Fibroblast of gingiva (primary cell): ENCODE measurements around the gene CCDC47.
"Not testable (repeated sequence)": the region's sequence is repeated elsewhere in the genome, so short reads cannot be mapped to it uniquely, and the experiment has no call there.

Experiments
- DNase-seq: peaks from one replicate; pipeline ENCODE4 v3.0.0-alpha.2; 2011; ENCODE audit warnings: low read depth

The CCDC47 gene, protein sequence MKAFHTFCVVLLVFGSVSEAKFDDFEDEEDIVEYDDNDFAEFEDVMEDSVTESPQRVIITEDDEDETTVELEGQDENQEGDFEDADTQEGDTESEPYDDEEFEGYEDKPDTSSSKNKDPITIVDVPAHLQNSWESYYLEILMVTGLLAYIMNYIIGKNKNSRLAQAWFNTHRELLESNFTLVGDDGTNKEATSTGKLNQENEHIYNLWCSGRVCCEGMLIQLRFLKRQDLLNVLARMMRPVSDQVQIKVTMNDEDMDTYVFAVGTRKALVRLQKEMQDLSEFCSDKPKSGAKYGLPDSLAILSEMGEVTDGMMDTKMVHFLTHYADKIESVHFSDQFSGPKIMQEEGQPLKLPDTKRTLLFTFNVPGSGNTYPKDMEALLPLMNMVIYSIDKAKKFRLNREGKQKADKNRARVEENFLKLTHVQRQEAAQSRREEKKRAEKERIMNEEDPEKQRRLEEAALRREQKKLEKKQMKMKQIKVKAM

DNA sequence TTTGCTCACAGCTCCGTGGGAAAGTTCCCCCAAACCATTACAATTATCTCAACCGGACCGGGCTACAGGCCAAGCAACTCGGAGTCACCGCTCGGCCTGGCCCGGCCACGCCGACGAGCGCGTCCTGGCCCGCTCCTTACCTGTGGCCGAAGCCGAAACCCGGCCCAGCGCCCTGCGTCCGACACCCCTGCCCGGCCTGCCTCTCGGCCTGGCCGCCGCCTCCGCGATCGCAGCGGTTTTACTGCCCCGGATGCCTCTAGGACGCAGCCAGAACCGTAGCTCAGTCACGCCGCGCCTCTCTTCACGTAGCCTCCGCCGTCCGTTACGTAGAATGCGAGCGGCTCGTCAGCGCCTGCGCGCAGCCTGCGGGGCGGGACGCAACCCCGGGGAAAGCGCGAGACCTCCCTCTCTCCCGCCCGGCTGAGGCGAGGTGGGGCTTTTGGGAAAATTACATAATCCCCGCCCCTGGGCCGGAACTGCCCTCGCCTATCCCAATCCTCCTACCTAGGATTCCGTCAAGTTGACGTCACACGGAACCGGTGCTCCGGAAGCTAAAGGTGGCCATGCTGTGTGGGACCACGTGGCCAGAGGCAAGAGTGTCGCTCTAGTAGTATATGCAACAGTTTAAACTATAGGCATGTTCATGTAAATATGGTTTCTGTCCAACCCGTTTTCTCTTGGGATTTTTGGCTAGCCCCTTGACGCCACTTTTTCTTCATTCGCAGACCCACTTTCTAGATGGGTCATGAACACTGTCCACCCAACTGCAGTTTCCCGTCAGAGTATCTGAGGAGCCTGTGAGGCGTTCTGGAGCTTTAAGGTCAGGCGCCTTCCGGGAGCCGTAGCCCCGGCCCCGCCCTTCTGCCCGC is at the start of gene CCDC47:
CCDC47 (minus strand) TSS at position 326 of the 869 bp plus-strand sequence. CDS start 7,422 bp downstream, outside the sequence.
- DNase-seq: peak; percentile 98

- no peak for DNase-seq
Measured at GRCh38 chr17:63822537-63822936, 49.1 kb upstream of the CCDC47 start.

- no peak for DNase-seq
Measured at GRCh38 chr17:63821804-63822203, 48.4 kb upstream of the CCDC47 start.

- no peak for DNase-seq
Measured at GRCh38 chr17:63820963-63821561, 47.7 kb upstream of the CCDC47 start.

DNA sequence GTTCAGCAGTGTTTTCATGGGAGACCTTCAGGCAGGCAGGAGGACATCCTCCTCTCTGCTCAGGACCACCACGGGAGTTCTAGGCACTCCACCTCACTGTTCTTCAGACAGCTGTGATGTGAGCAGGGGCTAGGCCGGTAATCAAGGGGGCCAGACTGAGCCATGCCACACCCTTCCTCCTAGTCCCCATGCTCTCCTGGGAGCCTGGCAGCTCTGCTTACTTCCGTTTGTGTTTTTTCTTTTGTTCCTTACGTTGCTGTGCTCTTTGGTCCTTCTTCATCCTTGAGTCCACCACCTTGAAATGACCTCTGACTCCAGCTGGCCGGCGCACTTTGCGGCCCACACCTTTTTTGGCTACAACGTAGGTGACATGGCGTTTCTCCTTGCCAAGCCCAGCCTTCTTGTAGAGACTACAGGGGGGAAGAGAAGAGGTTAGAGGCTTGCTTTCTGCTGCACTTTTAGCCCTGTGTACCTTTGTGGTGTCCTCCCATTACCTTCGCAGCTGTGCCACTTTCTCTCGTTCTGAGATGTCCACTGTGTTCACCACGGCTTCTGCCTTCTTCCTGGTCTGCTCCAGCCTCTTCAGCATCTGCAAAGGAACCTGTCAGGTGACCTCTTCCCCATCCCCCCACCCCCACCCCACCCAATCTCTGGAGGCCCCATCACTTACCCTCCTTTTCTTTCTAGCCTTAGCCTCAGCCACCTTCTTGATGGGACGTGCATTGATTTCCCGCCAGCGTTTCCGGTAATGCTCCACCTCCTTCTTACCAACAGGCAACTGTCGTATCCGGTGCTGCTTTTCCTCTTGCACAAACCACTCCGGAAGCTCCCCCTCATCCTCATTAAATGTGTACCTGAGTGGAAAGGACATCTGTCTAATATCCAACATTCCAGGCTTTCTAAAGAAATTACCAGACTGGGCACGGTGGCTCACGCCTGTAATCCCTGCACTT is 46.5 kb upstream of the CCDC47 start:
- DNase-seq: no peak

DNA sequence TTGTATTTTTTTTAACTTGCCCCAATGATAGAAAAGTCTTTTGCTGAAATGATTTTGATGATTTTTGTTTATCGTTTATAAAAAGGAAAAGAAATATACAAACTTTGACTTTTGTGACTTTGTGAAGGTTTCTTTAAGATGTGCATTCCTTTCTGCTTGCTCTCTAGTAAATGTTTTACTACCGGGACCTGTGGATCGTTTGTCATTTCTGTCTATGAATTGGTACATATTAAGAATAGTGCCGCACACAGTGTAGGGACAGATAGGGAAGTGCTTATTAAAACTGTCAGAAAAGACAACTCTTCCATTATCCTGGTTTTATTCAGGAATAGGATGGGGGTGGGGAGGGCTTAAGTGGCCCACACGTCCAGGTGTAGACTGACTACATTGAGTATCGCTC is 45.7 kb upstream of the CCDC47 start:
- no peak for DNase-seq

DNA sequence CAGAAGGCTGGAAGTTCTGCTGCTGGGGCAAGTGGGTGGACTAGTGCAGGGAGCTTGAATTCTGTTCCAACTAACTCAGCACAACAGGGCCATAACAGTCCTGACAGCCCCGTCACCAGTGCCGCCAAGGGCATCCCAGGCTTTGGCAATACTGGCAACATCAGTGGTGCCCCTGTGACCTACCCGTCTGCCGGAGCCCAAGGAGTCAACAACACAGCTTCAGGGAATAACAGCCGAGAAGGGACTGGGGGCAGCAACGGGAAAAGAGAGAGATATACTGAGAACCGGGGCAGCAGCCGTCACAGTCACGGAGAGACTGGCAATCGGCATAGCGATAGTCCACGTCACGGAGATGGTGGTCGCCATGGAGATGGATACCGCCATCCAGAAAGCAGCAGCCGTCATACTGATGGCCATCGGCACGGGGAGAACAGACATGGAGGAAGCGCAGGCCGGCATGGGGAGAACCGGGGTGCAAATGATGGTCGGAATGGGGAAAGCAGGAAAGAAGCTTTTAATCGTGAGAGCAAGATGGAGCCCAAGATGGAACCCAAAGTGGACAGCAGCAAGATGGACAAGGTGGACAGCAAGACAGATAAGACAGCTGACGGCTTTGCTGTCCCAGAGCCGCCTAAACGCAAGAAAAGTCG is 44.5 kb upstream of the CCDC47 start:
- no peak for DNase-seq

- peak; percentile 36 for DNase-seq
Measured at GRCh38 chr17:63816669-63817068, 43.3 kb upstream of the CCDC47 start.

- no peak for DNase-seq
Measured at GRCh38 chr17:63816123-63816522, 42.7 kb upstream of the CCDC47 start.

GRCh38 chr17:63809970-63810369 is 36.6 kb upstream of the CCDC47 start:
- no peak for DNase-seq

DNA sequence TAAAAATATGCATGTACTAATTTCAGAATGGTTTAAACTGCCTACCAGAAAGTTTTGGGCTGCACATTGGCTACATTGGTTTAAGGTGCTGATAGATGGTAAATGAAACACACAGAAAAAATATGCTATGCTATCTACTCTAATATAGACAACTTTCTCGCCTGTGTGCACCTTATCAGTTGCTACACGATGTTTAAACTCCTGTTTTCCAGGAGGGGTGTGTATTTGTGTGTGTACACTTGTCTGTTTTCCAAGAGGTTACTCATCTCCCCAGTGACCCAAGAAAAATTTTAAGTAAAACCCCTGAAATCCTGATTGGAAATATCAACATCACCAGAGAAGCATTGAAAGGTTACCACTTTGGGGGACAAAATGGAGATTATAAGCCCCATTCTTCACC is 32.2 kb upstream of the CCDC47 start:
- no peak for DNase-seq

DNA sequence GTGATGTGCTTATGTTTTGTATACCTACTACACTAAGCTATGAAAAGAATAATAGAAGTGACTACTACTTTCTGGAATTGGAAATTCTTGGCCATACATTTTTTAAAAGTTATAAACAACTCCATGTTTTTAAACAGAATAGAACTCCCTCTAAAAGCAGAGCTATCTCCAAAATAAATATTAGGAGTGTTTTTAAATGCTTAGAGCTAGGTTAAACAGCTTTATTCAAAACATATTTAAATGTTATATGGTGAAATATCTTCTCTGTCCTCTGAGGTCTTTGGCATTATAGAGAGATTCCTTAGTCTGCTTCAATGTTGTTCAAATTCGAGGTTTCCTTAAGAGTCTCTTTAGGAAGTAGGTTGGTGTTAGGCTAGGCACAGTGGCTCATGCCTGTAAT is 30.9 kb upstream of the CCDC47 start:
- DNase-seq: peak; percentile 15

- no peak for DNase-seq
Measured at GRCh38 chr17:63800783-63801182, 27.4 kb upstream of the CCDC47 start.

GRCh38 chr17:63798572-63799106 is 25.2 kb upstream of the CCDC47 start:
- no peak for DNase-seq

- DNase-seq: not testable (repeated sequence)
Measured at GRCh38 chr17:63796375-63796774, 23.0 kb upstream of the CCDC47 start.

GRCh38 chr17:63792055-63792729 is 18.8 kb upstream of the CCDC47 start:
- DNase-seq: no peak

GRCh38 chr17:63790057-63790456 is 16.7 kb upstream of the CCDC47 start:
- no peak for DNase-seq

DNA sequence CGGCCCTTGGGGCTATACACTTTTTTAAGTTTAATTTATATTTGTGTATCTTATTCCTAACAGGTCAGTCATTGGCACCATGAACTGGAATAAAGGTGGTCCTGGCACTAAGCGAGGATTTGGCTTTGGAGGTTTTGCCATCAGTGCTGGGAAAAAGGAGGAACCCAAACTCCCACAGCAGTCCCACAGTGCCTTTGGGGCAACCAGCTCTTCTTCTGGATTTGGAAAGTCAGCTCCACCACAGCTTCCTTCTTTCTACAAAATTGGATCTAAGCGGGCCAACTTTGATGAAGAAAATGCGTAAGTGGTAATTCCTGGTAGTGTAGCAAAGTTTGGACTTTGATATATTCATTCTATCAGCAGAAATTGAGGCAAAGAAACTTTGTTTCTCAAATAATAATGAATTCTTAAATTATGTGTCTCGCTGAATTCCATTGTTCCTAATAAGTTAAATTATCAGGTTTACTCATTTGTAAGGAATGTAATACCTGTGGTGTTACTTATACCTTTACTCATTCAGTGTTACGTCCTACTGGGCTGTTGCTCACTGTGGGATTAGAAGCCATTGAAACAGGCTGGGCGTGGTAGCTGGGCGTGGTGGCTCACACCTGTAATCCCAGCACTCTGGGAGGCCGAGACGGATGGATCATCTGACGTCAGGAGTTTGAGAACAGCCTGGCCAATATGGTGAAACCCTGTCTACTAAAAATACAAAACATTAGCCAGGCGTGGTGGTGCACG is 13.7 kb upstream of the CCDC47 start:
- DNase-seq: no peak

GRCh38 chr17:63786117-63786516 is 12.7 kb upstream of the CCDC47 start:
- no peak for DNase-seq
